Measurements from ENCODE around the gene CDK11B.

Gene CDK11B

GRCh38 chr1:1612104-1612400 lies 46.8 kb downstream of the CDK11B start:
- H3K4me3 ChIP-seq (ENCODE audit: low read depth, low read length), result no peak overlapping the region
- TF ChIP-seq CTCF (conservative IDR thresholded peaks at IDR 0.05; ENCODE audit: low read depth, low read length), result no peak
- no peak for DNase-seq (ENCODE audit: low read depth)

- H3K4me3 ChIP-seq (ENCODE audit: low read depth, low read length), result no peak overlapping the region
- TF ChIP-seq CTCF (conservative IDR thresholded peaks at IDR 0.05; ENCODE audit: low read depth, low read length), result no peak
- no peak for DNase-seq (ENCODE audit: low read depth)
These were observed 48.0 kb downstream of the CDK11B start for GRCh38 chr1:1610796-1611195.

GRCh38 chr1:1609822-1610485 lies 48.9 kb downstream of the CDK11B start:
- TF ChIP-seq CTCF (conservative IDR thresholded peaks at IDR 0.05; ENCODE audit: low read depth, low read length), result no peak
- DNase-seq (ENCODE audit: low read depth), result no peak
- H3K4me3 ChIP-seq (ENCODE audit: low read depth, low read length), result no peak overlapping the region

- DNase-seq (ENCODE audit: low read depth), result no peak
- no peak overlapping the region for H3K4me3 ChIP-seq (ENCODE audit: low read depth, low read length)
- no peak for TF ChIP-seq CTCF (conservative IDR thresholded peaks at IDR 0.05; ENCODE audit: low read depth, low read length)
These were observed 52.6 kb downstream of the CDK11B start for GRCh38 chr1:1606232-1606631.

GRCh38 chr1:1605724-1606123 lies 53.1 kb downstream of the CDK11B start:
- H3K4me3 ChIP-seq (ENCODE audit: low read depth, low read length), result no peak overlapping the region
- DNase-seq (ENCODE audit: low read depth), result no peak
- no peak for TF ChIP-seq CTCF (conservative IDR thresholded peaks at IDR 0.05; ENCODE audit: low read depth, low read length)

GRCh38 chr1:1605034-1605591 lies 53.7 kb downstream of the CDK11B start:
- no peak overlapping the region for H3K4me3 ChIP-seq (ENCODE audit: low read depth, low read length)
- no peak for DNase-seq (ENCODE audit: low read depth)
- TF ChIP-seq CTCF (conservative IDR thresholded peaks at IDR 0.05; ENCODE audit: low read depth, low read length), result no peak

GRCh38 chr1:1604374-1605033 lies 54.3 kb downstream of the CDK11B start:
- no peak for DNase-seq (ENCODE audit: low read depth)
- H3K4me3 ChIP-seq (ENCODE audit: low read depth, low read length), result no peak overlapping the region
- no peak for TF ChIP-seq CTCF (conservative IDR thresholded peaks at IDR 0.05; ENCODE audit: low read depth, low read length)
